Neural cell (in vitro differentiated cells): ENCODE results near the gene ADORA1.

Experiments used
- EP300 ChIP-seq: fragments of 450-650 bp; conservative IDR thresholded peaks from 2 replicates; pipeline ENCODE4 v1.6.1; 2014; ENCODE audit warnings: antibody characterized with exemption, mild to moderate bottlenecking, moderate library complexity; ENCODE audit not compliant: poor library complexity, severe bottlenecking
- EZH2 ChIP-seq: fragments of 200-600, 300-800 bp; shearing (Covaris generic), sonication (generic); IDR thresholded peaks from 2 replicates; pipeline ENCODE4 v1.6.1; 2014; ENCODE audit warnings: antibody characterized with exemption, low read length, borderline replicate concordance, mild to moderate bottlenecking; ENCODE audit not compliant: insufficient read depth, poor library complexity, severe bottlenecking
- MXI1 ChIP-seq: fragments of 450-650 bp; conservative IDR thresholded peaks from 2 replicates; pipeline ENCODE4 v1.6.1; 2014; ENCODE audit warnings: antibody characterized with exemption, mild to moderate bottlenecking; ENCODE audit not compliant: poor library complexity, severe bottlenecking
- POLR2AphosphoS5 ChIP-seq: IDR thresholded peaks from 2 replicates; pipeline ENCODE4 v1.6.1; 2012
- RAD21 ChIP-seq: fragments of 450-650 bp; conservative IDR thresholded peaks from 2 replicates; pipeline ENCODE4 v1.6.1; 2014; ENCODE audit warnings: antibody characterized with exemption, mild to moderate bottlenecking, moderate library complexity
- SMC3 ChIP-seq: fragments of 450-650 bp; conservative IDR thresholded peaks from 2 replicates; pipeline ENCODE4 v1.6.1; 2014; ENCODE audit warnings: antibody characterized with exemption, mild to moderate bottlenecking, moderate library complexity; ENCODE audit not compliant: poor library complexity
- TAF1 ChIP-seq: IDR thresholded peaks from 2 replicates; pipeline ENCODE4 v1.6.1; 2012; ENCODE audit warnings: low read depth
- TF ChIP-seq, protein P1 (sequence below): IDR thresholded peaks from 2 replicates; pipeline ENCODE4 v1.6.1; 2012; ENCODE audit warnings: borderline replicate concordance
- TF ChIP-seq, protein P2 (sequence below): fragments of 450-650 bp; IDR thresholded peaks from 2 replicates; pipeline ENCODE4 v1.5.1; 2014; ENCODE audit warnings: antibody characterized with exemption, mild to moderate bottlenecking, moderate library complexity; ENCODE audit not compliant: poor library complexity, severe bottlenecking

DNA sequence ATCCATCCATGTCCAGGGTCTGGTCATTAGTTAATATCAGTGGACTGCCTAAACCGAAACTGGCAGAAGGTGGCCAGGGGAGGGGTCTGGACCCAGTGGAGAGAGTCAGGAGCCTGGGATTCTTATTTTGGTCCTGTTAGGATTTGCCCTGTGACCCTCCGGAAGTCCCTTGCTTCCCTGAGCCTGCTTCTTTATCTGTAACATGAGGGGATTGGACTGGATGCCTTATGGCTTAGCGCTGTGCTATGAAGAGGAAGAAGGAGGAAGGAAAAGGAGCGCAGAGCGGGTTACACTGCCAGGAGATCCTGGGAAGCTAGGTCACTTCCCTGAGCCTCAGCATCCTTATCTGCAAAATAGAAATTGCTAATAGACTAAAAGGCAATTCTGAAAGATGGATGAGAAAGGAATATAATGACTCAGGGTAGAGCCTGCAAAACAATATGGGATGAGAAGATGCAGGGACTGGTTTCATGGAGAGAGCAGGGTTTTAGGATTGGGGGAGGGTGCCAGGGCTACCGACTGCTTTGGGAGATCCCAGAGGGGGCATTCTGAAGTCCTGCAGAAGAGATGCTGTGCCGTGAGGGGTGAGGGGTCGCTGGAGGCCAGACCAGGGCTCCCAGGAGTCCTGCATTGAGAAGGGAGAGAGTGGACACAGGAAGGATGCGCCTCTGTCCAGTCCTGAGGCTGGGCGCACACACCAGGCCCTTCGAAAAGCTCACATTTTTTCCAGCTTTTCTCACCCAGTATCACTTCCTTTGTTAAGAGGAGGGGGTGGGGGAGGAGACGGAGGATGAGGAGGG lies 460 bp upstream of the ADORA1 start:
- TF ChIP-seq, protein P1, sequence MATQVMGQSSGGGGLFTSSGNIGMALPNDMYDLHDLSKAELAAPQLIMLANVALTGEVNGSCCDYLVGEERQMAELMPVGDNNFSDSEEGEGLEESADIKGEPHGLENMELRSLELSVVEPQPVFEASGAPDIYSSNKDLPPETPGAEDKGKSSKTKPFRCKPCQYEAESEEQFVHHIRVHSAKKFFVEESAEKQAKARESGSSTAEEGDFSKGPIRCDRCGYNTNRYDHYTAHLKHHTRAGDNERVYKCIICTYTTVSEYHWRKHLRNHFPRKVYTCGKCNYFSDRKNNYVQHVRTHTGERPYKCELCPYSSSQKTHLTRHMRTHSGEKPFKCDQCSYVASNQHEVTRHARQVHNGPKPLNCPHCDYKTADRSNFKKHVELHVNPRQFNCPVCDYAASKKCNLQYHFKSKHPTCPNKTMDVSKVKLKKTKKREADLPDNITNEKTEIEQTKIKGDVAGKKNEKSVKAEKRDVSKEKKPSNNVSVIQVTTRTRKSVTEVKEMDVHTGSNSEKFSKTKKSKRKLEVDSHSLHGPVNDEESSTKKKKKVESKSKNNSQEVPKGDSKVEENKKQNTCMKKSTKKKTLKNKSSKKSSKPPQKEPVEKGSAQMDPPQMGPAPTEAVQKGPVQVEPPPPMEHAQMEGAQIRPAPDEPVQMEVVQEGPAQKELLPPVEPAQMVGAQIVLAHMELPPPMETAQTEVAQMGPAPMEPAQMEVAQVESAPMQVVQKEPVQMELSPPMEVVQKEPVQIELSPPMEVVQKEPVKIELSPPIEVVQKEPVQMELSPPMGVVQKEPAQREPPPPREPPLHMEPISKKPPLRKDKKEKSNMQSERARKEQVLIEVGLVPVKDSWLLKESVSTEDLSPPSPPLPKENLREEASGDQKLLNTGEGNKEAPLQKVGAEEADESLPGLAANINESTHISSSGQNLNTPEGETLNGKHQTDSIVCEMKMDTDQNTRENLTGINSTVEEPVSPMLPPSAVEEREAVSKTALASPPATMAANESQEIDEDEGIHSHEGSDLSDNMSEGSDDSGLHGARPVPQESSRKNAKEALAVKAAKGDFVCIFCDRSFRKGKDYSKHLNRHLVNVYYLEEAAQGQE, result no peak
- TF ChIP-seq, protein P2, sequence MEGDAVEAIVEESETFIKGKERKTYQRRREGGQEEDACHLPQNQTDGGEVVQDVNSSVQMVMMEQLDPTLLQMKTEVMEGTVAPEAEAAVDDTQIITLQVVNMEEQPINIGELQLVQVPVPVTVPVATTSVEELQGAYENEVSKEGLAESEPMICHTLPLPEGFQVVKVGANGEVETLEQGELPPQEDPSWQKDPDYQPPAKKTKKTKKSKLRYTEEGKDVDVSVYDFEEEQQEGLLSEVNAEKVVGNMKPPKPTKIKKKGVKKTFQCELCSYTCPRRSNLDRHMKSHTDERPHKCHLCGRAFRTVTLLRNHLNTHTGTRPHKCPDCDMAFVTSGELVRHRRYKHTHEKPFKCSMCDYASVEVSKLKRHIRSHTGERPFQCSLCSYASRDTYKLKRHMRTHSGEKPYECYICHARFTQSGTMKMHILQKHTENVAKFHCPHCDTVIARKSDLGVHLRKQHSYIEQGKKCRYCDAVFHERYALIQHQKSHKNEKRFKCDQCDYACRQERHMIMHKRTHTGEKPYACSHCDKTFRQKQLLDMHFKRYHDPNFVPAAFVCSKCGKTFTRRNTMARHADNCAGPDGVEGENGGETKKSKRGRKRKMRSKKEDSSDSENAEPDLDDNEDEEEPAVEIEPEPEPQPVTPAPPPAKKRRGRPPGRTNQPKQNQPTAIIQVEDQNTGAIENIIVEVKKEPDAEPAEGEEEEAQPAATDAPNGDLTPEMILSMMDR, result no peak
- TF ChIP-seq SMC3 (no peak), MXI1 (no peak), POLR2AphosphoS5 (no peak), TAF1 (no peak), EP300 (no peak), EZH2 (no peak), RAD21 (no peak)
